OCI-LY7 (cell line): Measurements from ENCODE around the gene DGKG. TPM values are rescaled to one million over a fixed set of nuclear protein-coding genes. Genes with fewer than 3 reads are reported as not detected.

Source experiments
- BruUV-seq: library from RNA; stranded (reverse); fragments of 400-500 nt; replicated peaks from 2 replicates; lab custom pipeline; 2021; lab: Mats Ljungman, UMichigan
- CTCF ChIA-PET: fragments of 300-600 bp; sonication (Branson Sonifier 250); formaldehyde crosslinking; loops from one replicate; lab custom pipeline; 2022; ENCODE audit warnings: antibody characterized with exemption; ENCODE audit not compliant: unreplicated experiment; lab: Charles Lee
- POLR2A ChIA-PET: fragments of 300-600 bp; sonication (Branson Sonifier 250); formaldehyde crosslinking; loops from one replicate; lab custom pipeline; 2022; ENCODE audit warnings: antibody characterized with exemption; lab: Charles Lee
- DNase-seq: peaks from one replicate; pipeline ENCODE4 v3.0.0-alpha.2; 2015; ENCODE audit warnings: low spot score
- H2AFZ ChIP-seq: fragments of 200-600 bp; sonication (generic), shearing (Covaris generic); 2 replicates; pipeline ENCODE4 v1.6.1; 2014; ENCODE audit warnings: mild to moderate bottlenecking, antibody characterized with exemption, low read length, moderate library complexity
- H3K27ac ChIP-seq: fragments of 200-600 bp; sonication (generic); 2 replicates; pipeline ENCODE4 v1.5.1; 2014; ENCODE audit warnings: mixed run types, low read depth, mild to moderate bottlenecking, moderate library complexity, low read length, inconsistent platforms; ENCODE audit not compliant: poor library complexity, severe bottlenecking
- H3K36me3 ChIP-seq: fragments of 200-600 bp; sonication (generic); 2 replicates; pipeline ENCODE4 v1.6.1; 2014; ENCODE audit warnings: mild to moderate bottlenecking, antibody characterized with exemption, low read length, moderate library complexity, mixed read lengths; ENCODE audit not compliant: insufficient read depth
- H3K4me1 ChIP-seq: fragments of 200-600 bp; sonication (generic); 2 replicates; pipeline ENCODE4 v1.5.1; 2014; ENCODE audit warnings: mild to moderate bottlenecking, low read length; ENCODE audit not compliant: insufficient read depth, poor library complexity, severe bottlenecking
- H3K4me2 ChIP-seq: fragments of 200-600 bp; sonication (generic); 2 replicates; pipeline ENCODE4 v1.6.1; 2014; ENCODE audit warnings: mild to moderate bottlenecking, low read length
- H3K4me3 ChIP-seq: fragments of 200-600 bp; sonication (generic); 2 replicates; pipeline ENCODE4 v1.5.1; 2014; ENCODE audit warnings: mild to moderate bottlenecking, low read depth, low read length; ENCODE audit not compliant: poor library complexity, severe bottlenecking
- H3K79me2 ChIP-seq: fragments of 200-600 bp; sonication (generic); 2 replicates; pipeline ENCODE4 v1.6.1; 2016; ENCODE audit warnings: low read depth, mild to moderate bottlenecking, low read length, moderate library complexity, mixed read lengths; ENCODE audit not compliant: insufficient read depth
- H3K9me2 ChIP-seq: fragments of 200-600 bp; sonication (generic); 2 replicates; pipeline ENCODE4 v1.6.1; 2016; ENCODE audit warnings: mild to moderate bottlenecking, low read length, mixed read lengths; ENCODE audit not compliant: insufficient read depth
- H3K9me3 ChIP-seq: fragments of 200-600 bp; sonication (generic); 2 replicates; pipeline ENCODE4 v1.6.1; 2014; ENCODE audit warnings: mild to moderate bottlenecking, mixed run types, low read length, mixed read lengths
- H4K20me1 ChIP-seq: fragments of 200-600 bp; sonication (generic); 2 replicates; pipeline ENCODE4 v1.6.1; 2014; ENCODE audit warnings: mild to moderate bottlenecking, antibody characterized with exemption, low read length, moderate library complexity, mixed read lengths; ENCODE audit not compliant: insufficient read depth
- EZH2phosphoT487 ChIP-seq: fragments of 200-600 bp; sonication (generic); IDR thresholded peaks from 2 replicates; pipeline ENCODE4 v1.6.1; 2018; ENCODE audit warnings: low read depth, borderline replicate concordance, mild to moderate bottlenecking, mixed run types, antibody characterized with exemption, low read length, moderate library complexity, mixed read lengths
- intact Hi-C: fragments of 100-400 bp; cut with micrococcal nuclease; formaldehyde crosslinking; loops from one replicate; pipeline ENCODE4 v1.10.0; 2022; ENCODE audit not compliant: unreplicated experiment
- total RNA-seq, 2 experiments: library from RNA; depleted of rRNA in 1 of 2; stranded (reverse); fragments of >200 nt in 1 of 2; shearing (Covaris generic) in 1 of 2; gene quantifications; 2 replicates each; pipeline ENCODE4 v1.2.3, GENCODE V29; 2014 to 2022
- TF ChIP-seq, protein P1 (sequence below): fragments of 200-600 bp; sonication (generic); conservative IDR thresholded peaks from 2 replicates; pipeline ENCODE4 v1.5.1; 2014; ENCODE audit warnings: mild to moderate bottlenecking, antibody characterized with exemption, low read length, moderate library complexity, mixed read lengths

Gene DGKG
- total RNA-seq, 2 experiments from 2014 or later: 0.06 TPM; not detected in 1

DNA sequence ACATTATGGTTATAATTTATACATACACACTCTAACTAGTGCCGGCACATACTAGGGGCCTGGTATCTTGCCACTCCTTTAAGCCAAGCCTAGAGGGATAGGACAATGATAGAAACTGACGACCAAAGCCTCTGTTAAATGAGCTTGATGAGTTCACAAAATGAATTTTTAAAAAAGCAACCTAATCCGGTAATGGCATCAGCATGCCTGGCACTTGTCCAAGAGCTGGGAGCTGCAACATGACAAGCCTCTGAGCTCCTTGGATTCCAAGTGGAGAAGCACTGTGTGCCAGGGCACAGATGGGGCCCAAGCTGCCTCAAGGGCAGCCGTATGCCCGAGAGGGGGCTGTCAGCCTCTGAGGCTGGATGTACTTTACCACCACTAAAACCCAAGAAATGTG lies 262.9 kb downstream of the DGKG start:
- H2AFZ ChIP-seq: no peak overlapping the region
- no peaks in the 10 kb centered on the region for H4K20me1 ChIP-seq
- H3K9me3 ChIP-seq: no peaks in the 10 kb centered on the region
- TF ChIP-seq, protein P1, sequence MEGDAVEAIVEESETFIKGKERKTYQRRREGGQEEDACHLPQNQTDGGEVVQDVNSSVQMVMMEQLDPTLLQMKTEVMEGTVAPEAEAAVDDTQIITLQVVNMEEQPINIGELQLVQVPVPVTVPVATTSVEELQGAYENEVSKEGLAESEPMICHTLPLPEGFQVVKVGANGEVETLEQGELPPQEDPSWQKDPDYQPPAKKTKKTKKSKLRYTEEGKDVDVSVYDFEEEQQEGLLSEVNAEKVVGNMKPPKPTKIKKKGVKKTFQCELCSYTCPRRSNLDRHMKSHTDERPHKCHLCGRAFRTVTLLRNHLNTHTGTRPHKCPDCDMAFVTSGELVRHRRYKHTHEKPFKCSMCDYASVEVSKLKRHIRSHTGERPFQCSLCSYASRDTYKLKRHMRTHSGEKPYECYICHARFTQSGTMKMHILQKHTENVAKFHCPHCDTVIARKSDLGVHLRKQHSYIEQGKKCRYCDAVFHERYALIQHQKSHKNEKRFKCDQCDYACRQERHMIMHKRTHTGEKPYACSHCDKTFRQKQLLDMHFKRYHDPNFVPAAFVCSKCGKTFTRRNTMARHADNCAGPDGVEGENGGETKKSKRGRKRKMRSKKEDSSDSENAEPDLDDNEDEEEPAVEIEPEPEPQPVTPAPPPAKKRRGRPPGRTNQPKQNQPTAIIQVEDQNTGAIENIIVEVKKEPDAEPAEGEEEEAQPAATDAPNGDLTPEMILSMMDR: no peak
- no peak for TF ChIP-seq EZH2phosphoT487
- H3K27ac ChIP-seq: no peak overlapping the region
- H3K4me2 ChIP-seq: no peak overlapping the region
- DNase-seq: no peak
- H3K4me1 ChIP-seq: no peaks in the 10 kb centered on the region
- no peak overlapping the region for H3K4me3 ChIP-seq
- no peaks in the 10 kb centered on the region for H3K9me2 ChIP-seq
- no peaks in the 10 kb centered on the region for H3K79me2 ChIP-seq
- BruUV-seq: no TSS peak
- intact Hi-C loops: no loop called here
- H3K36me3 ChIP-seq: no peaks in the 10 kb centered on the region
- POLR2A ChIA-PET: no interaction called here
- CTCF ChIA-PET: no interaction called here

DNA sequence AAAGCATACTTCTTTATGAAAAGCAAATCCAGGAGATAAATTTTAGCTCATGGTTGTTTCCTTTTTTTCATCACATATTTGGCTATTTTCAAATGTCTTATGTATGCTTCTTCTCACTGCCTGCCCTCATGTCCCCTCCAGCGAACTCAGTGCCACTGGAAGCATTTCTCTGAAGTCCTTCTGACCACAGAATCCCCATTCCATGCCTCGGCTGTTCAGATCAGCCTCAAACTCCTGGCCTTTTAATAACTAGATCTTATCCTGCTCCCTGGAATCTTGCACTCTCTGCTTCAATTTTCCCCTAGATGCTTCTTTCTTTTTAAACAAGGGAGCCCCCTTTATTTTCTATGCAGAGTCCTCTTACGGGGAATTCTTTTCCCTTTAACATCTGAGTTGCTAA lies 263.3 kb downstream of the DGKG start:
- Histone ChIP-seq H3K27ac (no peak overlapping the region), H3K4me2 (no peak overlapping the region), H3K79me2 (no peaks in the 10 kb centered on the region), H4K20me1 (no peaks in the 10 kb centered on the region), H3K4me3 (no peak overlapping the region), H2AFZ (no peak overlapping the region), H3K36me3 (no peaks in the 10 kb centered on the region), H3K4me1 (no peaks in the 10 kb centered on the region), H3K9me3 (no peaks in the 10 kb centered on the region), H3K9me2 (no peaks in the 10 kb centered on the region)
- no peak for DNase-seq
- POLR2A ChIA-PET: no interaction called here
- no peak for TF ChIP-seq EZH2phosphoT487
- TF ChIP-seq, protein P1: no peak
- intact Hi-C loops: no loop called here
- CTCF ChIA-PET: no interaction called here
- no TSS peak for BruUV-seq

DNA sequence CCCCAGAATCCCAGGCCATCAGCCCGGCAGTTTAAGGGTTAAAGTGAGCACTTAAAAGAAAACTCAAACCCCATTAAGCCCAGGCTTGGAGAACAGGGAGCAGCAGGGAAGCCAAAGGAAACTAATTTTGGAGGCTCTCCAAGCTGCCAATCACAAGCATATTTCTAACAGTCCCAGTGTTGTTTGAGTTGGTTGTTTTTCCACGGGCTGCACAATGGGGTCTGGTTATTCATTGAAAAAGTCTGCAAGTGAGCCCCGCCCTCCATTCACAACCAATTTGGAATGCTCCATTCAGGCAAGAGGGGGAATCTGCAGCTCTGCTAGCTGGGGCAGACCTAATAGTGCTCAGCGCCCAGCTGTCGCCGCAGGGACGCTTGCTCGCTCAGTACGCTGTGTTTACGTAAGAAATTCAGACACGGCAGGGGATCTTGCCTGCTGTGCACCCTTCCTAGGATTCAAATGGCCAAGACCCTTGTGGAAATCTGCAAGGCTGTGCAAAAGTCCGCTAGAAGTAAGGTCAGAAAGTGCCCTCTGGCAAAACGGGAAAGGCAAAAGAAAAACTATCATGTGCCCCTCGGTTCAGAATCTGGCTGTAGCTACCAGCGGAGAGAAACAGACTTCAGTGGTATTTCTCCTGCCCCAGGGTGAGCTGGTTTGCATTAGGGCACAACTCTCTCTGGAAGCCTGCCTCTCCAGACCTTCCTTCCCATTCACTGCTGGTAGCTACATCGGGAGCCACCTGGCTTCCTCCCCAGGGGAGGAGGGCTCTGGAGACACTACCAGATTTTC lies 264.2 kb downstream of the DGKG start:
- BruUV-seq: no TSS peak
- ChIA-PET CTCF (no interaction called here), POLR2A (interaction anchor here (0.8 kb wide), 1 partner anchor 10 kb away, joined by 3 read pairs; no protein-coding TSS in a partner anchor)
- H3K79me2 ChIP-seq: no peaks in the 10 kb centered on the region
- H3K27ac ChIP-seq: no peak overlapping the region
- H3K9me3 ChIP-seq: no peaks in the 10 kb centered on the region
- H4K20me1 ChIP-seq: no peaks in the 10 kb centered on the region
- no peak overlapping the region for H3K4me2 ChIP-seq
- H3K4me1 ChIP-seq: no peaks in the 10 kb centered on the region
- TF ChIP-seq, protein P1: no peak
- no peak for TF ChIP-seq EZH2phosphoT487
- DNase-seq: no peak
- H3K9me2 ChIP-seq: no peaks in the 10 kb centered on the region
- H3K36me3 ChIP-seq: no peaks in the 10 kb centered on the region
- H2AFZ ChIP-seq: no peak overlapping the region
- intact Hi-C loops: no loop called here
- no peak overlapping the region for H3K4me3 ChIP-seq
